ENCODE results near the gene ZDHHC7.
A peak's percentile ranks its signal among the peaks of the same experiment; 100 is the strongest.
"Not testable (repeated sequence)": the region's sequence is repeated elsewhere in the genome, so short reads cannot be mapped to it uniquely, and the experiment has no call there.

The ZDHHC7 gene

DNA sequence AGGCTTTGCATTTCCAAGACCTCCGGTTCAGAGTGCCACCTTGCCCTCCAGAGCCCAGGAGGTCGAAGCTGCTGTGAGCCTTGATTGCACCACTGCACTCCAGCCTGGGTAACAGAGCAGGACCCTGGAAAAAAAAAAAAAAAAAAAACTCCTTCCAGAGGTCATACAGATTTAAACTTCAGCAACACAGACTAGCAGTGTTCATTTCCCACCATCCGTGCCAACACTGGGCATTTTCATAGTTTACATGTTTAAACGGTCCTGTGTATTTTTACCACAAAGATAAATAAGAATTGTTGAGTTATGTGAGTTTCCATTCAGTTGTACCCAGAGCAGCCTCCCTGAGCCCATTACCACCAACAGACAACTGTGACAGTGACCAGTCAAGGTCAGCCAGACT lies 50.4 kb downstream of the ZDHHC7 start:
- DNase-seq = no peak

DNA sequence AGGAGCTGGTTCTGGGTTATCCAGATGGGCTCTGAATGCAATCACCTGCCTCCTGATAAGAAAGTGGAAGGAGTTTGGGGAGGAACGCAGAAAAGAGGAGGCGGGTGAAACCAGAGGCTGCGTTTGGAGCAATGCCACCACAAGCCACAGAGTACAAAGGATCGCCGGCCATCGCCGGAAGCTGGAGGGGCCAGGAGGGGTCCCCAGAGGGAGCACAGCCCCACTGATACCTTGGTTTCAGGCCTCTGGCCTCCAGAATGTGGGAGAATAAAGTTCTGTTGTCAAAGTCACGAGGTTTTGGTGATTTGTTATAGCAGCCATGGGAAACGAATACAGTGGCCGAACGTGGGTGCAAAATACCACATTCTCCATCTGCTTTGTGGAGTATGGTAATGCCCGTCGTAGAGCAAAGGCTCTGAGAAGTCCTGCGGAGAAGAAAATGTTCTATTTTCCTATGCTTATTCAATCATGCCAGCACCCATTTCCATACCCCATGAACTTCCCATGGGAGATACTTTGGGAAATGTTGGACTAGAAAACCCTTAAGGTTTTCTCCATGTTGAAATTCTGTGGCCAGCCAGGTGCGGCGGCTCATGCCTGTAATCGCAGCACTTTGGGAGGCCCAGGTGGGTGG lies 51.4 kb downstream of the ZDHHC7 start:
- DNase-seq = no peak

DNA sequence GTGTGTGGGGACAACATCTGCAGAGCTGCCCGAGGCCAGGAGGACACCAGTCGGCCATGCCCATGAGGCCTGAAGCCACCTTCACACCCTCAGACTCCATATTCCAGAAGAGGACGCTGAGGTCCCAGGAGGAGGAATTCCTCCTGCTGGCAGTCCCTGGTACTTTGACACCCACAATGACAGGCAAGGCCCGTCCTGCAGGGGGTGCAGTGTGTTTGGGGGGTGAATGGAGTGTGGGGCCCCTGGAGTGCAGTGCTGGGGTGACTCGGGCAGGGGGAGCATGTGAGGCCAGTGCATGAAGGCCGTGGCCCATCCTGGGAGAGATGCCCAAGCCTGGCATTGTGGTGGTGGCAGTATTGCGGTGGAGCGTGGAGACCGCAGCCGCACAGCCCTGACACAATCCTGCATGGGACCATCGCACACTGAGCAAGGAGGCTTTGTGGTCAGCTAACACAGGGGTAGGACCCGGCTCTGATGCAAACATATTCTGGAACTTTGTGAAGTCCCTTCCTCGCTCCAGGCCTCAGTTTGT lies 52.2 kb downstream of the ZDHHC7 start:
- DNase-seq = no peak

DNA sequence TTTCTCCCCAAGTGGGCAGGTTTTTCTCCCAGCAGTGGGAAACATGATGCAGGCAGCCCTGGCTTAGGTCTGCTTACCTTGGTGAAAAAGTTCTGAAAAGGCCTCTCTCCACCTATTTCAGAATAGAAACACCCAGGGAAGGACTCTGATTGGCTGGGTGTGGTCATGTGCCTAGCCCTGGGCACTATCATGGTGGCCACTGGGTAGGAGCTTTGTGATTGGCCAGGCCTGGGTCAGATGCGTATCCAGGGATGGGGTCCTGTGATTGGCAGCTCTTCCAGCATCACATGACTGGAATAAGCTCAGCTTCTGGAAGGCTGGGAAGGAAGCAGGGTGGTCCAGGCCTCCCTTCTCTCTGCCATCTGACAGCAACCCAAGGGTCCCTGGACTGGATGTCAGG lies 53.5 kb downstream of the ZDHHC7 start:
- DNase-seq = no peak

DNA sequence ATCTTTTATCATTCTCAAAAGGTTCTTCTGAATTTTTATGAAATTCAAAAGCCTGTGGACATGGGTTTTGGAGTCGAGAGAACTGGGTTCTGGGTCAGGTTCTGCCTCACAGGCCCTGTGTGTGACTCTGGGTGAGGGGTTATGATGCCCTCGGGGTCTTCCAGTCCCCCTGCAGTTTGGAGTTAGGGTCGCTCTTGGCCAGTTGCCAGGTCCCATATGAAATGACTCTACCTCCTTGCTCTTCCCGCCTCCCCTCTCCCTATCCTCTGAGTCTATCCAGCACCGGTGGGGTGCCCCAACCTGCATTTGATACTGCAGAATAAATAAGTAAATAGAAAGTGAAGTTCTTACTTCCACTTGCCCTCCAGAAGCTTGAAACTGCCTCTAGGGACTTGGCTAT lies 54.1 kb downstream of the ZDHHC7 start:
- no peak for DNase-seq

DNA sequence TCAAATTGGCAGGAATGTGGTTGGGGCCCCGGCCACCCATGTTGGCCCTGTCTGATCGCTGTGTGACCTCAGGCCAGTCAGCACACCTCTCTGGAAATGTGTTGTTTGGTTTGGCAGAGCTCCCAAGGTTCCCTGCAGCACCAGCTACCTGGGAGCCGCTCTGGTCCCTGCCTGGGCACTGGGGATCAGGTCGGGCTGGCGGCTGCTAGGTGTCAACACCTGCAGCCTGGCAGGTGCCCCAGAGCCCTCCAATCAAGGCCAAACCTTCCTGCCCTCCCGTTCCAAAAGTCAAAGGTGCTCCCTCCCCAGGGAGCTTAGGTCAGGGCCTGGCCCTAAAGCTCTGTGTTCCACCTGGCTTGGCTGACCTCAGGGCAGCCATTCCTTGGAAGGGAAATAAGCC lies 55.9 kb downstream of the ZDHHC7 start:
- no peak for DNase-seq

DNA sequence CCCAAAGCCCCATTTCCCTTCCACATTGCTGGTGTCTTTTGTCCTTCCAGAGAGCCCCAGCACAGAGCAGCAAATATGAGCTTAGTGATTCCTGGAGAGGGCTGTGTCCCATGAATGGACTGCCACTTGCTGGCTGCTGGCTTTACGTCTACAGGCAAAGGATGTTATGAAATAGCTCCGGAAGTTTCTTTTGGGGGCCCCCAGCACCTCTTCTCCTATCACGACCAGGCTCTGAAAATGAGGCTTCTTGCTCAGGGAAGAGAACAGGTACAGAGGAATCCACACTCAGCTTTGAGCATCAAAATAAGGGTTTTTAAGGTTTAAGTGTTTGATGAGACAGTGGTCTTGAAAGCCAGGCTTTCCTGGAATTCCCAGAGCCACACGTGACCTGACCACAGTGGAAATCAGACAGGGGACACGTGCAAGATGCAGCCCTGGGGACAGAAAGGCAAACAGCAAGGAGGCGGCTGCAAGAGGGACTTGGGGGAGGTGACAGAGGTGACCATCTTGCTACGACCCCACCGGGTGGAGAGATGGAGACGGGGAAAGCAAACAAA lies 58.1 kb downstream of the ZDHHC7 start:
- DNase-seq = no peak

DNA sequence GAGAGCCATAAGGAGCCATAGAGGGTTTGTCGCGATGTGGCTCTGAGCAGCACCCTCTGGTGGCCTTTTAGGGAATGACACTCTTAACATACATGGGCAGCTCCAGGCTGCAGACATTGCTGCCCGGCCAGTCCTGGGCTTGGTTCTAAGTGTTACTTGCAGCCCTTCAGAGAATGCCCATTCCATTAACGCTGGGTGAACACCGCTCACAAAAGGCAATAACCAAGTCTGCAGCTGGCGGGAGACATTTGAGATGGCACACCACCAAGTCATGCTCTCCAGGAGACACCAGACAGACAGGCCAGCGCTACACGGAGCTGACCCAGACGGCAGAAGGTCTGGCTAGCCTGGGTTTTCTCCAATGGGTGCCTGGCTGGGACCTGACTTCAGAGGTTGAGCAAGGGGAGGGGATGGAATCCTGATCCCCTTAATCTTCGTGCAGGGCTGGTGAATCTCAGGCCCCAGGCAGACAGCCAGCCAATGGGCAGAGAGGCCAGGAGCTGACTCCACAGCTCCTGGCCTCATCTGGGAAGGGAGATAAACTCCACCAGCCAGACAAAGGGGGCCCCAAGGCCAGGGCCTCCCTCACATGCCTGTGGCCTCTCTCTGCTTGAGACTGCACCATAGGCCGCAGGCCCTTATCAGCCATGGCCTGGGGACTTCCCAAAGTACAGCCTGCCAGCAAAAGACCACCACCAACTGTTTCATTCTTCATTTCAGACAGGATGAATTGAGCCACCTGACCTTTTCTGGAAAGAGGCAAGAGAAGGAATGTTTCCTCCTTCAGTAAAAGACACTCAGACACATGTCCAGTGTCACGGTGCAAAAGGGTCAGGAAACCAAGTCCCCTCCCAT lies 58.8 kb downstream of the ZDHHC7 start:
- DNase-seq = peak; percentile 62

DNA sequence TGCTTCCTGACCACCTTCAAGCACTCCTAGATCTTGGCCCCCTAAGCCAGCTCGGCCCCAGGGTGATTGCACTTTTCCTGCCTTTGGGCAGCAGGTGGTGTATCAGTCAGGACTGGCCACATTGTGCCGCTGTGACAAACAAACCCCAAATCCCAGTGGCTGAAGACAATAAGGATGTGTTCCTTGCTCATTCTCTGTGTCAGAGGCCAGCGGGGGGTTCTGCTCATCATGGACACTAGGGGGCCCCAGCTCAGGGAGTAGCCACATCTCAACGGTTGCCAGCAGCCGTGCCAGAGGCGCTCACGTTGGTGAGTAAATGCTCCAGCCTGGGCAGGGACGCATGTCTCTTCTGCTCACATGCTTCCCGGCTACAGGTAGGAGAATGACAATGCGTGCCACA lies 60.4 kb downstream of the ZDHHC7 start:
- DNase-seq = peak; percentile 30

DNA sequence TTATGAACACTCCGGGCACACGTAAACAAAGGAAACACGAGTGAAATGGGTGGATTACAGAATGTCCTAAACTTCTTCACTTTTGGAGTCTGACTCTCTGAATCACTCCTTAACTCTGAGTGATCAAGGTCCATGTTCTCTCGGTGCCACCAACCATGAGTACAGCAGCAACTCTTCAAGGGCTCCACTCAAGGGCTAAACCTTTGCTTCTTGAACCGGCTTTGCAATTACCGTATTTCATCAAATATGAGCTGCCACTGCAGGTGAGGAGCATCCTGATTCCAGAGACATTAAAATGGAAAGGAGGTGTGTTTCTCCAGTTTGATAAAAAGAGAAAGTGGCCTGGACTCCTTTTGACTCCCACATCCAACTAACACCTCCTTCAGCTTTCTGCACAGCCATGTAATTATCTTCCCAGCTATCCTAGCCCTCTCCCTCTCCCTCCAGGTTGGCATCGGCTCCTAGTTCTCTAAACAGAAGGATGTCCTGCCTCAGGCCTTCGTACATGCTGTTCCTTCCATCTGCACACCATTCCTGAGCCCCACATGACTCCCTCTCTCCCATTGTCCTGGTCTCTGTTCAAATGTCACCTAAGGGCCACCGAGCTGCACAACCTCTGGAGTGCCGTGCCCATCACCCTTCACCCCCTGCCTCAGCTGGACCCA lies 61.4 kb downstream of the ZDHHC7 start:
- no peak for DNase-seq

DNA sequence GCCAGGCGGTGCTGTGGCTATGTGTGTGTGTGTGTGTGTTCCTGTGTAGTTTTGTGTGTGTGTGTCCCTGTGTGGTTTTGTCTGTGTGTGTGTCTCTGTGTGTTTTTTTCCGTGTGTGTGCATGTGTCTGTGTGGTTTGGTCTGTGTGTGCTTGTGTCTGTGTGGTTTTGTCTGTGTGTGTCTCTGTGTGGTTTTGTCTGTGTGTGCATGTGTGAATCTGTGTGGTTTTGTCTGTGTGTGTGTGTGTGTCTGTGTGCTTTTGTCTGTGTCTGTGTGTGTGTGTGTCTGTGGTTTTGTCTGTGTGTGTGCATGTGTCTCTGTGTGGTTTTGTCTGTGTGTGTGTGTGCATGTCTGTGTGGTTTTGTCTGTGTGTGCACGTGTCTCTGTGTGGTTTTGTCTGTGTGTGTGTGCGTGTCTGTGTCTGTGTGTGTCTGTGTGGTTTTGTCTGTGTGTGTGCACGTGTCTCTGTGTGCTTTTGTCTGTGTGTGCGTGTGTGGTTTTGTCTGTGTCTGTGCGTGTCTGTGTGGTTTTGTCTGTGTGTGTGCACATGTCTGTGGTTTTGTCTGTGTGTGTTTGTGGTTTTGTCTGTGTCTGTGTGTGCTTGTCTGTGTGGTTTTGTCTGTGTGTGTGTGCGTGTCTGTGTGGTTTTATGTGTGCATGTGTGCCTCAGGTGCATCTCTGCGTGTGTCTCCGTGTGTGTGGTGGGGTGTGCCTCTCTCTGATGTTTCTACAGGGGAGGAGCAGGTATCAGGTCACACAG lies 62.3 kb downstream of the ZDHHC7 start:
- DNase-seq = no peak

DNA sequence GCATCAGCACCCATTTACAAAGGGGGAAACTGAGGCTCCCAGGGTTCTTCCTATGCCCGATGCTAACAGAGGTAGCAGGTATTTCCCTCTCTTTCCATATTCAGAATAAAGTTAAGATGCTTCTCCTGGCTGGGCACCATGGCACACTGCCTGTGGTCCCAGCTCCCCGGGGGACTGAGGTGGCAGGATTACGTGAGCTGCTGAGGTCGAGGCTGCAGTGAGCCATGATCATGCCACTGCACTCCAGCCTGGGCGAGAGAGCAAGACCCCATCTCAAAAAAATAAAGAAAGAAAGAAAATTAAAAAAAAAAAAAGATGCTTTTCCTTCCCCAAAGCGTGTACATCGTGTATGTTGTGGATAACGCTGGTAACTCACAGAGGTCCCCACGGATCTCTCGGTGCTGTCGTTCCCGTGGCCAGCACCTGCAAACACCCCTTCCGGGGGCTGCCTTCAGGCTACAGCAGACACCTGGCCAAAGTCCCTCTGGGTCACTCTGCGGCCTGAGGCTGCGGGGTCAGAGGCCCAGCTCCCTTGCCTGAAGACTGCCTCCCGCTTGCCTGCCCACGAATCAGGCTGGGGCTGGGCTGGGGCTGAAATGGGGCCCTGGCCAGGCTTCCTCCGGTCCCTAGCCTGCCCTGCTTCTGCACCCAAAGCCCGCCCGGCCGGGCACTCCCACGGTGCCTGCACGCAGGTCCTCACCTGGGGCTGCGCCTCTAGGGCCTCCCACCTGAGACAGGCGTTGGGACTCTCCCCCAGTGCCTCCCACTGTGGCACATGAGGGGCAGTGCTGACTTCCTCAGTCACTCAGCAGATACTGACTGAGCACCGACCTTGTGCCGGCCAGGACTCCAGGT lies 63.1 kb downstream of the ZDHHC7 start:
- DNase-seq = no peak

DNA sequence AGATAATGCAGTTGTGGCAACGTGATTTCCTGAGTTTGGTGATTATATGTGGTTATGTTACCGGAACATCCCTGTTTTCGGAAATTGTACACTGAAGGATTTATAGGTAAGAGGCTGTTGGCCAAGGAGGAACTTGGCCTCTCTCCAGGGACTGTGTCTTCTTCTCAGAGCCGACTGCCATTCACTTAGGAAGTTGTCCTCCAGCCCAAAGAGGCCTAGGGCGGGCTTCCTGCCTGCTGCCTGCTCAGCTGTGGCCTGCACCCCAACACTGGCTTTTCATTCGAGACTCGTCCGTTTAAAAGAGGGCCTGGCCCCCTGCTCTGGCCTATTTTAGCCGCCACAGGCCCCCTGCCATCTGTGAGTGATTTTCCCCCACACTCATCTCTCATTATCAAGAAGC lies 64.3 kb downstream of the ZDHHC7 start:
- DNase-seq = no peak

DNA sequence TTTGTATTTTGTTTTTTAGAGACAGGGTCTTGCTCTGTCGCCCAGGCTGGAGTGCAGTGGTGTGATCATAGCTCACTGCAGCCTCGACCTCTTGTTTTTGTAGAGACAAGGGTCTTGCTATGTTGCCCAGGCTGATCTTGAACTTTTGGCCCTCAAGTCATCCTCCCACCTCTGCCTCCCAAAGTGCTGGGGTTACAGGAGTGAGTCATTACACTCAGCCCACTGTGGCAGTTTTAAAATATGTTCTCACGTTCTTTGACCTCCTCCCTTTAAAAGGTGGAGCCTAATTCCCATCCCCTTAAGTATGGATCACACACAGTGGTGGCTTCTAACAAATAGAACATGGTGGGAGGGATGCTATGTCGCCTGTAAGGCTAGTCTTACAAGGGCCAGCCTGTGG lies 67.7 kb downstream of the ZDHHC7 start:
- no peak for DNase-seq

DNA sequence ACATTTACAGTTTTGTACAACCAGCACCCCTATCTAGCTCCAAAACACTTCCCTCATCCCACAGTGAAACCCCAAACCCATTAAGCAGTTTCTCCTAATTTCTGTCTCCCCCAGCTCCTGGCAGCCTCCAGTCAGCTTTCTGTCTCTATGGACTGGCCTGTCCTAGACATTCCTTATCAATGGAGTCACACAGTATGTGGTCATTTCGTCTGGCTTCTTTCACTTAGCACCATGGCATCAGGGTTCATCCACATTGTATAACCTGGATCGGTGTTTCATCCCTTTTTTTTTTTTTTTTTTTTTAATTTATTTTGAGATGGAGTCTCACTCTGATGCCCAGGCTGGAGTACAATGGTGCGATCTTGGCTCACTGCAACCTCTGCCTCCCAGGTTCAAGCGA lies 68.5 kb downstream of the ZDHHC7 start:
- no peak for DNase-seq

DNA sequence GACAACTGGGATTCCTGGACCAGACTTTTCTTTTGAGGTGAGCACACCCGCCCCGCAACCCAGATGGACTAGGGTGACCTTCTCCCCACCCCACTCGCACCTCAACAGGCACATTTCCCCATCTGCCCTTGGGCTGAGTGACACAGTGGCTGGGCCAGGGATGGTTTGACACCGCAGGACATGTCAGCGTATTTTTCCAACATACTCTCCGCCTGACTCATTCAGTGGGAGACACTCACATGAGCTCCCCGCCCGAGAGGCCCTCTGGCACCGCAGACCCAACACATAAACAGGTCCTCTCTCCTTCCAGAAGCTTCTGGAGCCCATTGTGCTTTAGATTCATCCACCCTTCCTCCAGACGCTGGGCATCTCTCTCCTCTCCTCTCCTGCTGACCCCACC lies 69.4 kb downstream of the ZDHHC7 start:
- no peak for DNase-seq

DNA sequence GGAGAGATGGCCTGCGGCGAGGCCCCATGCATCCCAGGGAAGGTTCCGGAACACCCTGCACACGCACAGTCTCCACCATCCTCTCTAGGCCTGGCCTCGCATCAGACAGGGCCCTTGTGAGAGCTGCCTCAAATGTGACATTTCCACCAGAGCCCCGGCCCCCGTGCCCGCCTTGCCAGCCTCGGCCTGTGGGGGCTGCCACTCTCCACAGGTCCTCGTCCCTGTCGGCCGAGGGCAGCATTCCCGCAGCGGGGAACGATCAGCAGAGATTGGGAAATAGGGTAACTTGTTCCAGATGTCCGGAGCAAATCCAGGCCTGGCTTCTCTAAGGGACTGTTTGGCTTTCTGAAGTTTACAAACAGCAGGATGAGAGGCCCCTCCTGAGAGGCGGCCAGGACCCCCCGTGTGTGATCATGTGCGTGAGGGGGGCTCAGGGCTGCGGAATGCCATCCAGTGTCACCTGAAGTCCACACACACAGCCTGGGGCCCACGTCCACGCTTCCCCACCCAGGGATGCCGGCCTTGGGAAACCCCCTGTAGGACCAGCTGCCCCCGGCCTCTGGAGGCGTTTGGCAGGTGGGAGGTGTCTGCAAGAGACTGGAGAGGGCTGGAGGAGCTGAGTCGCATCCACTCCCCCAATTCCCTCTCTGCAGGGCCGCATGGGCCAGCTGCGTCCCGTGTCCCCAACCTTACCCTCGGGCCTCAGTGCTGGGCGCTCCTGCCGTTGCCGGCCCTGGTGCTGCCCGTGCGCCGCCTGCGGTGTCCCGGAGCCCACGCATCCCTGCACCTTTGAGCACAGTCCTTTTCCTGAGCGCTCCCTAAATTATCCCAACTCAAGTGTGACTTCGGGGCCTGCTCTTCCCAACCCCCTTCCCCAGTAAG lies 70.4 kb downstream of the ZDHHC7 start:
- no peak for DNase-seq

DNA sequence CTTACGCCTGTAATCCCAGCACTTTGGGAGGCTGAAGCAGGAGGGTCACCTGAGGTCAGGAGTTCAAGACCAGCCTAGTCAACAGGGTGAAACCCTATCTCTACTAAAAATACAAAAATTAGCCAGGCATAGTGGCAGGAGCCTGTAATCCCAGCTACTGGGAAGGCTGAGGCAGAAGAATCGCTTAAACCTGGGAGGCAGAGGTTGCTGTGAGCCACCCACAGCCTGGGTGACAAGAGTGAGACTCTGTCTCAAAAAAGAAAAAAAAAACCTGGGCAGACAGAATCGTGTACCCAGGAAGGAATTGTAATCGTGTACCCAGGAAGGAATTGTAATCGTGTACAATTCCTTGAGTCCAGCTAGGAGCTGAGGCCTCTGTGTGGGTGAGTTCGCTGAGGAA lies 72.7 kb downstream of the ZDHHC7 start:
- DNase-seq = not testable (repeated sequence)

DNA sequence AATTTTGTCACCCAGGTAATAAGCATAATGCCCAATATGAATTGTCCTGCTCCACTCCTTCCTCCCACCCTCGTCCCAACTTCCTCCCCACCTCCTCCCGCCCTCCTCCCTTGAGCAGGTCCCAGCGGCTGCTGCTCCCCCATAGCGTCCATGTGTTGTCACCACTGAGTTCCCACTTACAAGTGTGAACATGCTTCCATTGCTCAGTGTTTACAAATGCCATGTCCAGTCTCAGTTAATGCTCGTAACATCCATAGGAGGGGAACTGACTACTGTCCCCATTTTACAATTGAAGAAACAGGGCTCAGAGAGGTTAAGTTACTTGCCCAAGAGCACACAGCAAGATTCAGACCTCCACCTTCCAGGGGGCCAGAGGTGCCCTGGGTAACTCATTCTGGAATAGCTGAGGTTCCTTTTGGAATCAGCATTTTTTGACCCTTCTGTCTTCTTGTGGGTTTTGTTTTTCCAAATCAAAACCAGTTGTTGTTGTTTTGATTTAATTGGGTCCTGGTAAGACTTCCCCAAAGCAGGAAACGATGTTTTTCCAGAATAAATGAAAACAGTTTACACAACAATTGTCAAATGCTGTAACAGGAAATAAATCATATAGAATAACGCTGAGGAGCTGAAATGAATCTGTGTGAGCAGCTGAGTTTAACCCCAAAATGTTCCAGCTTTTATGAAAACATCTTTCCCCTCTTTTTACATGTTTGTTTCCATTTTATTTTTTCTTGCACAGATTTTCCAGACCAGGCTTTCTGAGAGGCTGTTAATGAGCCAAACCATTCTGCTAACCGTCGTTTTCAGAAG lies 73.9 kb downstream of the ZDHHC7 start:
- no peak for DNase-seq

Data from activated naive CD4-positive, alpha-beta T cell treated with anti-CD3 and anti-CD28 coated beads, Interleukin-2, amount 50 U/mL, for 16 hours (primary cell).